ENCODE data around the gene CACNA1B.
"Not testable (repeated sequence)": the region's sequence is repeated elsewhere in the genome, so short reads cannot be mapped to it uniquely, and the experiment has no call there.

CACNA1B gene

GRCh38 chr9:137877506-137878122 lies at the start of gene CACNA1B:
CACNA1B (plus strand) TSS chr9:137877782; CDS start chr9:137877934, 152 bp downstream.
- not testable (repeated sequence) for DNase-seq (ENCODE audit: low read depth in 2 of 2)

DNA sequence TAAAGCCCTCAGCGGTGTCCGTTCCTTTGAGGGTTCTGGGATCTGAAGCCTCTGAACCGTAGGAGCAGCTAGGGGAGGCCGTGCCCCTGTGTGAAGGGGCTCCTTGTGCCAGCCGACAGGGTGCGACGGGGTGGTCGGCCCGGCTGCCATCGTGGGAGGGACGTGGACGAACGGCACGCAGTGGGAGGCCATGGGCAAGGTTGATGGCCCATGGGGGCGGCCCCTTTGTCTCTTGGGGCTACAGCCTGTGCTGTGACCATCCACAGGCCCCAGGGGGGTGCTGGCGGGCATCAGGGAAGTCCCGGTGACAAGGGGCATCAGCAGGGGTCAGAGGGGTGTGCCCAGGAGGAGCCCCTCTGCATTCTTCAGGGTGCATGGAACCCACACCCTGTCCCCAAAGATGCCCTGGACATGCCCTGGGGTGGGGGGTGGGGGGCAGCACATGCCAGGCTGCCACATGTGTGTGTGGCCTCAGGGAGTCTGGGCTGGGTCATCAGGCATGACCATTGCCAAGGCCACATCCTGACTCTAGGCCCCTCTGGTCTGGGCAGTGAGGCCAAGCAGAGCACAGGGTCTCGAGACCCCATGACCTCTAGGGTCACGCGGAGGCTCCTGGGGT lies 49.6 kb upstream of the CACNA1B start:
- no peak for DNase-seq (ENCODE audit: low read depth in 2 of 2)

- no peak for DNase-seq (ENCODE audit: low read depth in 2 of 2)
These were observed 48.9 kb upstream of the CACNA1B start for GRCh38 chr9:137828527-137829259.

DNA sequence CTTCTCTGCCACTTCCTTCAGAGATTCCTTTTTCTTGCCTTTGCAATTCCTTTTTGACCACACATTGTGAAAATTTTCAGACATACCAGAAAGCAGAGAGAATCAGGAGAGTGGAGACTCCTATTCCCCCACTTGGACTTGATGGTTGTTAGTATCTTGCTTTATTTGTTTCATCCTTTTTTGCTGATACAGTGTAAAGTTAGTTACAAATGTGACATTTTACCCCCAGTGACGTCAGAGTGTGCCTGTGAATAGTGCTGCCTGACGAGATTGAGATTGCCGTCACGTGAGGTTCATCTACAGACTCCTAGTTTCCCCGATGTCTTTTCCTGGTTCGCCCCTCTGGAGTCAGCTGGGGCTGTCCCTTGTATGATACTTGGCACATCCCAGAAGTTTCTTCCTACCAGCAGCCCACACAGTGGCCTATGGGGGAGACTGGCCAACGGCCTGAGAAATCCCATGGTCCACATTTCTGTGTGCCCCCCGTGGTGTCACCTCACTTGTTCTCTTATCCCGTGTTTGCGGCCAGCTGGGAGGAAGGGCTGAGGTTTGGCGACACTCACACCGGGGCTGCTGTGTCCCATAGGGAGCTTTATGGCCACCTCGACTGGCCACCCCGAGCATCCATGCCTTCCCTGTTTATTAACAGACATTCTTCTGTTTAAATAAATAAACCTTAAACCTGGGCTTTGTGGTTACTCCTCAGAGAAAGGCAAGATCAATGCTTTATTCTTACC lies 48.2 kb upstream of the CACNA1B start:
- DNase-seq (ENCODE audit: low read depth in 2 of 2): no peak

DNA sequence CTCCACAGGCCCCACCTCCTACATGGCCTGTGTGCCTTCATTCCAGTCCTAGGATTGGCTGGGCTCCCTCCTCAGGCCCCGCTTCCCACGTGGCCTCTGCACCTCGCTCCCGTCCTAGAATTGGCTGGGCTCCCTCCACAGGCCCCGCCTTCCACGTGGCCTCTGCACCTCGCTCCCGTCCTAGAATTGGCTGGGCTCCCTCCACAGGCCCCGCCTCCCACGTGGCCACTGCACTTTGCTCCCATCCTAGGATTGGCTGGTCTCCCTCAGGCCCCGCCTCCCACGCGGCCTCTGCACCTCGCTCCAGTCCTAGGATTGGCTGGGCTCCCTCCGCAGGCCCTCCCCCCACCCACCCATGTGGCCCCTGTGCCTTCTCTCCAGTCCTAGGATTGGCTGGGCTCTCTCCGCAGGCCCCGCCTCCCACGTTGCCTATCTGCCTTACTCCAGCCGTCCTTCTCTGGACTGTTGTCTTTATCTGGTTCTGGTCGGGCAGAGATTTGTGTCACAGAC lies 45.3 kb upstream of the CACNA1B start:
- DNase-seq (ENCODE audit: low read depth in 2 of 2): no peak

DNA sequence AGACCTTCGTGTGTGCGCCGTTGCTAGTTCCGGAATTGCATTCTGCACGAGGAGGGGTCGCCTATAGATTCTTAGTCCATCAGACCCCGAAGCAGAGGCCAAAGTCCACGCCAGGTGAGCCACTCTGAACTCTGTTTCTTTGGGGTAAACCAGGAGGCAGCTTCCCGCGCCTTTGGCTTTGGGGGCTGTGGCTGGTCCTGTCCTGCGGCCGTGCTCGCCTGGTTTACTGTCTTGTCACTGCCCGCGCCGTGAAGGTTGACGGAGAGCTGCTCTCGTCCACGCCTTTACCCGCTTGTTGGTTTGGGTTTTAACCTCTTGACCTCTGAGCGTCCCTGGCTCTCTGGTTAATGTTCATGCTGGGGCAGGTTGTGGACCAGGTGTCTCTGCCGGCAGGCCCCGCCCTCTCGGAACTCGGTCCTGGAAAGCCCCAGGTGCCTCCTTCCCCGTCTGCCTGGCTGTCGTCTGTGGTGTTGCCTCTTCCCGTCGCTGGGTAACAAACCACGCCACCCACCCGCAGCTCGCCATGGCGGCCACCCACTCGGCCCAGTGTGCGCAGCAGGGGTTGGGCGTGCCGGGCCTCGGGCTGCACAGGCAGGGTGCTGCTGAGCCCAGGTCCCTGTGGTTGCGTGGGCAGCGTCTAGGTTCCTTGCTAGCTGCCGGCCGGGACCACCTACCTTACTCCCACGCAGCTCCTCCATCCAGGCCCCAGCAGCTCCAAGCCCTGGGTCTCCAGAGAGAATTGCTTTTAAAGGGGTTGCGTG lies 44.6 kb upstream of the CACNA1B start:
- no peak for DNase-seq (ENCODE audit: low read depth in 2 of 2)

DNA sequence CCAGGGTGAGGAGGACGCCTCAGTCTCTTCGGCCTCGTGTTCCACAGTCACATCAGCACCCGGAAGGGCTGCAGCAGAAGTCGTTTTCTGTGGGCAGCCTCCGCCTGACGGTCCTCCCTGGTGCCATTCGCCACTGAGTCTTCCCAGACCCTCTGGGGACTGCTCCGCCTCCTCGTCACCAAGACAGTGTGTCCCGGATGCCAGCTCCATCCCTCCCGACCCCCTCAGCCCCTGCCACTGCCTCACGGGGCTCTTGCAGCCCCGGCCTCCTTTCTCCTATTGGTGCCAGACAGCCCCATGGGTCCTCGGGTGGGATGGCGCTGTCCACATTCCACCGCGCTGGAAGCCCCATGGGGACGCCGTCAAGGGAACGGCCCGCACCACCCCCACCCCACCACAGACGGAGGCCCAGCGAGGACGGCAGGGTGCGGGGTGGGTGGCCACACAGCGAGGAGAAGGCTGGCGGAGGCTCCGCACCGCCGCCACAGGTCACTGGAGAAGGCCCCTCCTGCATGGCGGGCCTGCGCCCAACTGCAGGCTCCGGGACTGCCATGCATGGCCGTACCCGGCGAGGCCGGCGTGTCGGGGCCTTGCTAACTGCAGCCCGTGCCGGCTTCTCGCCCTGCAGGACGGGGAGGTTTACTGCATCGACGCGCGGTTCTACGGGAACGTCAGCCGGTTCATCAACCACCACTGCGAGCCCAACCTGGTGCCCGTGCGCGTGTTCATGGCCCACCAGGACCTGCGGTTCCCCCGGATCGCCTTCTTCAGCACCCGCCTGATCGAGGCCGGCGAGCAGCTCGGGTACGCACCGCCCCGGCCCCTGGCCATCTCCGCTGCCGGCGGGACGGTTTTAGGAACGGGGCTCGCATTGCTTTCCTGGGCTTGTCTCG lies 43.6 kb upstream of the CACNA1B start:
- DNase-seq (ENCODE audit: low read depth in 2 of 2): no peak

- DNase-seq (ENCODE audit: low read depth in 2 of 2): no peak
These were observed 42.6 kb upstream of the CACNA1B start for GRCh38 chr9:137834846-137835546.

DNA sequence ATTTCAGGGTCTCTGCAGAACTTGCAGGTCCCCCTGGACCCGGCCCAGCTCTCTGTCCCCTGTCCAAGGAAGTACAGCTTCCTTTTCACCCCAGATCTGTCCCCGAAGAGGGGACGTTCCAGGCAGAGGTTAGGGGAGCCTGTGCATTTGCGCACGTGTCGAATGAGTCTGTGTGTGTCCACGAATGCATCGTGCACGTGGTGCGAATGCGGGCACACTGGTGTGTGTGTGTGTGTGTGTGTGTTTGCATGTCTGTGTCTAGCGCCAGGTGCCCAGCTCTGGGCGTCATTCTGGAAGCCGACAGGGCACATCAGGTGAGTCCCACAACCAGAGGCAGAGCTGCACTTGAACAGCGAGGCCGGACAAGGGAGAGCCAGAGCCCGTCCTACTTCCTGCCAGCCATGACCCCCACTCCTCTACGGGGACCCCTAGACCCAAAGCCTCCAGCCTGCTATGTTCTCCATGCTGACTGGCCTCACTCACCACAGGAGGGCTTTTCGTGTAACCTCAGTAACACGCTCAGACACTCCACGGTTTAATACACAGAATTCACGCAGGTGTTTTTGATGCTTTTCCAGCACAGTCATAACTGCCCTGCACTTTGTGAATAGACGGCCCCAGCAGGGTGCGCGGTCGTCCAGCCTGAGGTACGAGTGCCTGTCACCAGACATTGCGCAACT lies 41.3 kb upstream of the CACNA1B start:
- DNase-seq (ENCODE audit: low read depth in 2 of 2): no peak

- DNase-seq (ENCODE audit: low read depth in 2 of 2): no peak
These were observed 40.7 kb upstream of the CACNA1B start for GRCh38 chr9:137836831-137837241.

- no peak for DNase-seq (ENCODE audit: low read depth in 2 of 2)
These were observed 40.0 kb upstream of the CACNA1B start for GRCh38 chr9:137837345-137838278.

DNA sequence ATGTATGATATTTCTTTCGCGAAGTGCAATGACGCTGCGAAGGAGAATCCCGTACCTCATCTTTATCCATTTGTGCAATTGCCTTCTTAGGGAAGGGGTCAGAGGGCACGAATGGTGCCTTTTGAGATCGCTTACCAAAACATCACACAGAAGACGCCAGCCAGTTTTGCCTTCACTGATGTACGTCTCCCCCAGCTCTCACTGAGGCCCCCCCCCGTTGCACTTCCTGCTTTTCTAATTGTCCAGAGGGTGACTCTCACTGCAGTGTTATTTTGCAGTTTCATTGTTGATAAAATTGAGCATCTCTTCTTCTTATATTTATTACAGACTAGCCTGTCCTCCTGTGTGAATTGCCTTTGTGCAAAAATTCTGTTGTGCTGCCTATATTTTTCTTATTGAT lies 39.0 kb upstream of the CACNA1B start:
- no peak for DNase-seq (ENCODE audit: low read depth in 2 of 2)

- DNase-seq (ENCODE audit: low read depth in 2 of 2): no peak
These were observed 34.2 kb upstream of the CACNA1B start for GRCh38 chr9:137843355-137843754.

DNA sequence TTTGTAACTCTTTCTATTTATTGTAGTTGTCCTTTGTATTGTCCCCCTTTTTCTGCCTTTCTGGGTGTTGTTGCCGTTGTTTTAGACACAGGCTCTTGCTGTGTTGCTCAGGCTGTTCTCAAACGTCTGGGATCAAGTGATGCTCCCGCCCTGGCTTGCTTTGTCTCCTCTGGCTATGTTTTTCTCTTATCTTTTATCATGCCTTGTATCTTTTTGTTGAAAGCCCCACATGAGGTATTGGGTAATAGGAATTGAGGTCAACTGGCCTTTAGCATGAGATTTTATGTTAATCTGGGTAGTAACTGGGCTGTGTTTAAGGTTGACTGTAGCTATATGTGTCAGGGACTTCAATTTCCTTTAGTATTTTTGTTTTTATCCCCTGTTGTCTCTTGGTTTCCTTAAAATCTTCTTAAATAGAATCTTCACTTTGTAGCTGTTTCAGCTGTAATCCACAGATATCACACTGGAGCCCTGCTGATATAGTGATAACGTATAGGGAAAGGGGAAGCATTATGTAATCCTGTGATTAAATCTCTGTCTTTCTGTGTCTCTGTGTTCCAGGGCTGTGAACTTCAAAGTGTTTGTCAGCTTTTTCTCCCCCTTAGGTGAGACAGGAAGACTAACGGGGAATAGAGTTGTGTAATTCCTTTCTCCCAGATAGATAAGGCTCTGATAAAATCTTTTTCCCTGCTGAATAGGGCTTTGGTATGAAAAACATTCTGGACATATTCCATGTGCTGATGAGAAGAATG lies 25.9 kb upstream of the CACNA1B start:
- DNase-seq (ENCODE audit: low read depth in 2 of 2): no peak

DNA sequence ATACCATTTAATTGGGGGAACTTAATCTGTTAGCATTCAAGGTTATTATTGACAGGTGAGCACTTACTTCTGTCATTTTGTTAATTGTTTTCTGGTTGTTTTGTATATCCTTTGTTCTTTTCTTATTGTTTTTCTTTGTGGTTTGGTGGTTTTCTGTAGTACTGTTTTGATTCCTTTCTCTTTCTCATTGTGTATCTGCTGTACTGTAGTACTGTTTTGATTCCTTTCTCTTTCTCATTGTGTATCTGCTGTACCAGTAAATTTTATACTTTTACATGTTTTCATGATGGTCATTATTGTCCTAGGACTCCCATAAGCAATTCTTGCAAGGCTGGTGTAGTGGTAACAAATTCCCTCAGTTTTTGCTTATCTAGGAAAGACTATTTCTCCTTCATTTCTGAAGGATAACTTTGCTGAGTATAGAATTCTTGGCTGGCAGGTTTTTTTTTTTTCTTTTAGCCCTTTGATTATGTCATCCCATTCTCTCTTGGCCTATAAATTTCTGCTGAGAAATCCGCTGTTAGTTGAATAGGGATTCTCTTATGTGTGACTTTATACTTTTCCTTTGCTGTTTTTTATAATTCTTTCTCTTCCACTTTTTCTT lies 24.1 kb upstream of the CACNA1B start:
- DNase-seq (ENCODE audit: low read depth in 2 of 2): no peak

GRCh38 chr9:137860361-137860760 lies 17.2 kb upstream of the CACNA1B start:
- DNase-seq (ENCODE audit: low read depth in 2 of 2): no peak

- DNase-seq (ENCODE audit: low read depth in 2 of 2): no peak
These were observed 11.9 kb upstream of the CACNA1B start for GRCh38 chr9:137865581-137866145.
